Measurements from ENCODE around the gene TXNDC5. TPM values are rescaled to one million over a fixed set of nuclear protein-coding genes. Genes with fewer than 3 reads are reported as not detected.

The TXNDC5 gene
- polyA plus RNA-seq, 1 experiment, result 253 TPM

GRCh38 chr6:7921046-7921445 is 10.5 kb upstream of the TXNDC5 start:
- Histone ChIP-seq H3K36me3 (ENCODE audit: control insufficient read depth, insufficient read depth, low read length) (no peaks in the 10 kb centered on the region), H3K4me3 (ENCODE audit: low read depth, low read length) (no peak overlapping the region), H3K27me3 (ENCODE audit: control insufficient read depth, insufficient read depth, low read length) (peaks cover 2% of the 10 kb centered on the region; the same call in 1 of the 2 replicates)
- ChIA-PET CTCF (no interaction called here), POLR2A (no interaction called here)
- TF ChIP-seq, protein P1, sequence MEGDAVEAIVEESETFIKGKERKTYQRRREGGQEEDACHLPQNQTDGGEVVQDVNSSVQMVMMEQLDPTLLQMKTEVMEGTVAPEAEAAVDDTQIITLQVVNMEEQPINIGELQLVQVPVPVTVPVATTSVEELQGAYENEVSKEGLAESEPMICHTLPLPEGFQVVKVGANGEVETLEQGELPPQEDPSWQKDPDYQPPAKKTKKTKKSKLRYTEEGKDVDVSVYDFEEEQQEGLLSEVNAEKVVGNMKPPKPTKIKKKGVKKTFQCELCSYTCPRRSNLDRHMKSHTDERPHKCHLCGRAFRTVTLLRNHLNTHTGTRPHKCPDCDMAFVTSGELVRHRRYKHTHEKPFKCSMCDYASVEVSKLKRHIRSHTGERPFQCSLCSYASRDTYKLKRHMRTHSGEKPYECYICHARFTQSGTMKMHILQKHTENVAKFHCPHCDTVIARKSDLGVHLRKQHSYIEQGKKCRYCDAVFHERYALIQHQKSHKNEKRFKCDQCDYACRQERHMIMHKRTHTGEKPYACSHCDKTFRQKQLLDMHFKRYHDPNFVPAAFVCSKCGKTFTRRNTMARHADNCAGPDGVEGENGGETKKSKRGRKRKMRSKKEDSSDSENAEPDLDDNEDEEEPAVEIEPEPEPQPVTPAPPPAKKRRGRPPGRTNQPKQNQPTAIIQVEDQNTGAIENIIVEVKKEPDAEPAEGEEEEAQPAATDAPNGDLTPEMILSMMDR (IDR thresholded peaks at IDR 0.05; ENCODE audit: insufficient read depth, low read depth, low read length), result no peak
- DNase-seq (ENCODE audit: low read depth), result no peak

- TF ChIP-seq, protein P1 (IDR thresholded peaks at IDR 0.05; ENCODE audit: insufficient read depth, low read depth, low read length), result no peak
- Histone ChIP-seq H3K36me3 (ENCODE audit: control insufficient read depth, insufficient read depth, low read length) (no peaks in the 10 kb centered on the region), H3K27me3 (ENCODE audit: control insufficient read depth, insufficient read depth, low read length) (peaks cover 2% of the 10 kb centered on the region; the same call in 1 of the 2 replicates), H3K4me3 (ENCODE audit: low read depth, low read length) (no peak overlapping the region)
- ChIA-PET CTCF (no interaction called here), POLR2A (no interaction called here)
- no peak for DNase-seq (ENCODE audit: low read depth)
Measured at GRCh38 chr6:7920425-7920824, 9.8 kb upstream of the TXNDC5 start.

- CTCF ChIA-PET, result no interaction called here
- Histone ChIP-seq H3K4me3 (ENCODE audit: low read depth, low read length) (no peak overlapping the region), H3K36me3 (ENCODE audit: control insufficient read depth, insufficient read depth, low read length) (no peaks in the 10 kb centered on the region), H3K27me3 (ENCODE audit: control insufficient read depth, insufficient read depth, low read length) (peaks cover 2% of the 10 kb centered on the region; the same call in 1 of the 2 replicates)
- POLR2A ChIA-PET, result no interaction called here
- DNase-seq (ENCODE audit: low read depth), result no peak
- TF ChIP-seq, protein P1 (IDR thresholded peaks at IDR 0.05; ENCODE audit: insufficient read depth, low read depth, low read length), result no peak
Measured at GRCh38 chr6:7919871-7920270, 9.3 kb upstream of the TXNDC5 start.

- no peak overlapping the region for H3K4me3 ChIP-seq (ENCODE audit: low read depth, low read length)
- TF ChIP-seq, protein P1 (IDR thresholded peaks at IDR 0.05; ENCODE audit: insufficient read depth, low read depth, low read length), result no peak
- ChIA-PET CTCF (no interaction called here), POLR2A (no interaction called here)
- no peak for DNase-seq (ENCODE audit: low read depth)
- no peaks in the 10 kb centered on the region for H3K36me3 ChIP-seq (ENCODE audit: control insufficient read depth, insufficient read depth, low read length)
- peaks cover 2% of the 10 kb centered on the region; the same call in 1 of the 2 replicates for H3K27me3 ChIP-seq (ENCODE audit: control insufficient read depth, insufficient read depth, low read length)
Measured at GRCh38 chr6:7918403-7918802, 7.8 kb upstream of the TXNDC5 start.

- CTCF ChIA-PET, result interaction anchor here (0.6 kb wide), 1 partner anchor 89 kb away, joined by 3 read pairs; no protein-coding TSS in a partner anchor
- no peak for DNase-seq (ENCODE audit: low read depth)
- TF ChIP-seq, protein P1 (IDR thresholded peaks at IDR 0.05; ENCODE audit: insufficient read depth, low read depth, low read length), result no peak
- Histone ChIP-seq H3K36me3 (ENCODE audit: control insufficient read depth, insufficient read depth, low read length) (no peaks in the 10 kb centered on the region), H3K4me3 (ENCODE audit: low read depth, low read length) (no peak overlapping the region), H3K27me3 (ENCODE audit: control insufficient read depth, insufficient read depth, low read length) (peaks cover 2% of the 10 kb centered on the region; the same call in 1 of the 2 replicates)
- POLR2A ChIA-PET, result no interaction called here
Measured at GRCh38 chr6:7917729-7918128, 7.1 kb upstream of the TXNDC5 start.

Data from BJ (cell line).